ENCODE data around the gene RELCH.

DNA sequence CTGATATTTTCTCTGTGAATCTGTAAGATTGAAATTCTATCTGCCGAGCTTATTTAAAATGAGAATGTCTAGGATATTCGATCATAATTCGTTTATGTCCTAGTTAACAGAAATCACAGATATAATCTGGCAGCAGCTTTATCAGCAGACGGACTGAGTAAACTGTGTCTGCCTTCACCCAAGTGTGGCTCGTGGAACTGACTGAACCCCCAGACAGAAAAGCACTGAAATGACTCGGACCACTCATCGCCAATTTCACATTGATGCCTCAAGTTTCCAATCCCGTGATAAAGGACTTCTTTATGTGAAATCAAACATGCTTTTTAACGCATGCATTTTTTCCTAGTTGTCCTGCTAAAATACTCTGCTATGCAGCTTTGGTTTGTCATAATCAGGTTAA, 153.9 kb downstream of the RELCH start:
- no peak for TF ChIP-seq POLR2A (IDR thresholded peaks at IDR 0.05)
- TF ChIP-seq, protein P1, sequence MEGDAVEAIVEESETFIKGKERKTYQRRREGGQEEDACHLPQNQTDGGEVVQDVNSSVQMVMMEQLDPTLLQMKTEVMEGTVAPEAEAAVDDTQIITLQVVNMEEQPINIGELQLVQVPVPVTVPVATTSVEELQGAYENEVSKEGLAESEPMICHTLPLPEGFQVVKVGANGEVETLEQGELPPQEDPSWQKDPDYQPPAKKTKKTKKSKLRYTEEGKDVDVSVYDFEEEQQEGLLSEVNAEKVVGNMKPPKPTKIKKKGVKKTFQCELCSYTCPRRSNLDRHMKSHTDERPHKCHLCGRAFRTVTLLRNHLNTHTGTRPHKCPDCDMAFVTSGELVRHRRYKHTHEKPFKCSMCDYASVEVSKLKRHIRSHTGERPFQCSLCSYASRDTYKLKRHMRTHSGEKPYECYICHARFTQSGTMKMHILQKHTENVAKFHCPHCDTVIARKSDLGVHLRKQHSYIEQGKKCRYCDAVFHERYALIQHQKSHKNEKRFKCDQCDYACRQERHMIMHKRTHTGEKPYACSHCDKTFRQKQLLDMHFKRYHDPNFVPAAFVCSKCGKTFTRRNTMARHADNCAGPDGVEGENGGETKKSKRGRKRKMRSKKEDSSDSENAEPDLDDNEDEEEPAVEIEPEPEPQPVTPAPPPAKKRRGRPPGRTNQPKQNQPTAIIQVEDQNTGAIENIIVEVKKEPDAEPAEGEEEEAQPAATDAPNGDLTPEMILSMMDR (IDR thresholded peaks at IDR 0.05) = no peak

All from ovary (tissue), 3 donors.